ENCODE data around the gene GEN1. TPM values are rescaled to one million over a fixed set of nuclear protein-coding genes. Genes with fewer than 3 reads are reported as not detected.
A peak's percentile ranks its signal among the peaks of the same experiment; 100 is the strongest.

Gene GEN1
- total and polyA plus RNA-seq, 2 of the 4 experiments (the other 2 are of a cell fraction) = 7.9 to 8.3 TPM

DNA sequence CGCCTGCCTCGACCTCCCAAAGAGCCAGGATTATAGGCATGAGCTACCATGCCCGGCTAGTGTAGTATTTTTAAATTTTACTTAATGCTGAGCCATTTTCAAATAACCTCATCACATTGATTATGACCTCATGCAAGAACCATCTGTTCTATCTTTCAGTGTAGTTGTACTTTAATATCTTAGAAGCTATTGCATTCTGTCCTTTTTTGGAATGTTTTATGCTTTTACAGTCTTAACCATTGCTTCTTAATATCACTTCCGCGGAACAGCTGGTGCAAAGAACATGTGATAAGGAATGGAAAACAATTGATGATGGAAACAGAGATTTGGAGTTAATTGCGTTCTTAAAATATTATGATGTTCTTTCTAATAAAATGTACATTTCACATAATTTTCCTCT lies 2.7 kb downstream of the GEN1 start:
- no peak overlapping the region for H3K4me3 ChIP-seq (ENCODE audit: insufficient read depth, low read depth, low read length)
- in situ Hi-C loops (cut with MboI; ENCODE audit: low sequenced_read_pairs) (no loop called here), intact Hi-C loops (cut with micrococcal nuclease) (no loop called here), dilution Hi-C loops (cut with HindIII; ENCODE audit: low sequenced_read_pairs, unreplicated experiment) (no loop called here)
- H3K27me3 ChIP-seq (ENCODE audit: control insufficient read depth, insufficient read depth, low read length) = no peaks in the 10 kb centered on the region
- no CpG with 5 or more reads among the region's 6 CpGs for WGBS, 2 experiments (ENCODE audit: extremely low coverage in 2 of 2, insufficient read length in 1 of 2)
- H3K4me2 ChIP-seq (ENCODE audit: low read depth, low read length) = no peak overlapping the region
- no peaks in the 10 kb centered on the region; the same call in 1 of the 2 replicates for H3K36me3 ChIP-seq (ENCODE audit: control insufficient read depth, insufficient read depth, low read length)
- H4K8ac ChIP-seq (ENCODE audit: low read depth in 2 of 2, low read length in 2 of 2) = no peak overlapping the region
- TF ChIP-seq FOS (IDR thresholded peaks at IDR 0.05; ENCODE audit: low read depth, low read length) = no peak
- no peak for TF ChIP-seq MAZ (IDR thresholded peaks at IDR 0.05; ENCODE audit: borderline replicate concordance, low read depth, low read length)
- TF ChIP-seq ELK1 (IDR thresholded peaks at IDR 0.05; ENCODE audit: borderline replicate concordance, low read depth, low read length) = no peak
- TF ChIP-seq RCOR1 (IDR thresholded peaks at IDR 0.05; ENCODE audit: insufficient replicate concordance, low read length) = no peak
- TF ChIP-seq POLR2A (IDR thresholded peaks at IDR 0.05; ENCODE audit: low read depth, low read length) = no peak
- TF ChIP-seq USF2 (IDR thresholded peaks at IDR 0.05; ENCODE audit: low read depth, low read length) = no peak
- TF ChIP-seq, protein P1, sequence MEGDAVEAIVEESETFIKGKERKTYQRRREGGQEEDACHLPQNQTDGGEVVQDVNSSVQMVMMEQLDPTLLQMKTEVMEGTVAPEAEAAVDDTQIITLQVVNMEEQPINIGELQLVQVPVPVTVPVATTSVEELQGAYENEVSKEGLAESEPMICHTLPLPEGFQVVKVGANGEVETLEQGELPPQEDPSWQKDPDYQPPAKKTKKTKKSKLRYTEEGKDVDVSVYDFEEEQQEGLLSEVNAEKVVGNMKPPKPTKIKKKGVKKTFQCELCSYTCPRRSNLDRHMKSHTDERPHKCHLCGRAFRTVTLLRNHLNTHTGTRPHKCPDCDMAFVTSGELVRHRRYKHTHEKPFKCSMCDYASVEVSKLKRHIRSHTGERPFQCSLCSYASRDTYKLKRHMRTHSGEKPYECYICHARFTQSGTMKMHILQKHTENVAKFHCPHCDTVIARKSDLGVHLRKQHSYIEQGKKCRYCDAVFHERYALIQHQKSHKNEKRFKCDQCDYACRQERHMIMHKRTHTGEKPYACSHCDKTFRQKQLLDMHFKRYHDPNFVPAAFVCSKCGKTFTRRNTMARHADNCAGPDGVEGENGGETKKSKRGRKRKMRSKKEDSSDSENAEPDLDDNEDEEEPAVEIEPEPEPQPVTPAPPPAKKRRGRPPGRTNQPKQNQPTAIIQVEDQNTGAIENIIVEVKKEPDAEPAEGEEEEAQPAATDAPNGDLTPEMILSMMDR (conservative IDR thresholded peaks at IDR 0.05; ENCODE audit: low read depth, low read length) = no peak
- TF ChIP-seq CHD1 (IDR thresholded peaks at IDR 0.05; ENCODE audit: low read depth, low read length) = no peak
- TF ChIP-seq RFX5 (IDR thresholded peaks at IDR 0.05; ENCODE audit: low read depth, low read length) = no peak
- H3K79me1 ChIP-seq (ENCODE audit: low read depth in 1 of 2, low read length in 2 of 2) = peaks cover 15 to 16% of the 10 kb centered on the region in 2 experiments
- no peaks in the 10 kb centered on the region; the same call in 1 of the 2 replicates for H4K20me1 ChIP-seq (ENCODE audit: insufficient read depth, low read length)
- CTCF ChIA-PET = interaction anchor here (0.6 to 0.7 kb wide), 2 partner anchors 62 to 632 kb away, joined by 3 read pairs; no protein-coding TSS in a partner anchor
- H3K9ac ChIP-seq (ENCODE audit: low read depth, low read length) = 0 out of 2 replicates have a peak overlapping the region, but pooled peaks have one; percentile 23
- H2BK15ac ChIP-seq (ENCODE audit: low read depth, low read length) = no peak overlapping the region
- no peak overlapping the region for H2BK5ac ChIP-seq (ENCODE audit: low read depth, low read length, poor library complexity, severe bottlenecking)
- H2AK5ac ChIP-seq (ENCODE audit: low read depth, low read length) = no peak overlapping the region
- H2AK9ac ChIP-seq (replicated peaks; ENCODE audit: low read depth, low read length, poor library complexity) = no peak overlapping the region
- no peak overlapping the region for H4K91ac ChIP-seq (ENCODE audit: insufficient read depth, low read depth, low read length)
- no peak overlapping the region for H3K14ac ChIP-seq (replicated peaks; ENCODE audit: low read depth, low read length)
- no peaks in the 10 kb centered on the region for H3K9me3 ChIP-seq (ENCODE audit: control insufficient read depth, insufficient read depth, low read length)
- H3K56ac ChIP-seq (ENCODE audit: extremely low read depth, insufficient read depth, low read length) = no peak overlapping the region
- no peak overlapping the region for H3K18ac ChIP-seq (ENCODE audit: low read depth, low read length)
- no peaks in the 10 kb centered on the region for H3K4me1 ChIP-seq (ENCODE audit: control insufficient read depth, insufficient read depth, low read length)
- H3K9me1 ChIP-seq (ENCODE audit: insufficient read depth, low read length) = no peaks in the 10 kb centered on the region; the same call in 1 of the 2 replicates
- no peak overlapping the region for H4K5ac ChIP-seq (ENCODE audit: low read depth, low read length)
- no peak overlapping the region for H3K4ac ChIP-seq (ENCODE audit: low read depth, low read length)
- H2AFZ ChIP-seq (replicated peaks; ENCODE audit: low read length, poor library complexity) = no peak overlapping the region
- POLR2A ChIA-PET (ENCODE audit: unreplicated experiment) = no interaction called here
- H2BK20ac ChIP-seq (ENCODE audit: low read depth, low read length) = no peak overlapping the region
- BruUV-seq (replicated peaks) = no TSS peak
- no peak overlapping the region for H3K23ac ChIP-seq (ENCODE audit: low read depth, low read length)
- ATAC-seq (ENCODE audit: low read depth) (no peak), DNase-seq (peak; percentile 53)
- peak overlapping the region; percentile 39; the same call in 1 of the 2 replicates for H3K27ac ChIP-seq (ENCODE audit: insufficient read depth, low read length)
- H2BK120ac ChIP-seq (ENCODE audit: low read depth, low read length) = no peak overlapping the region
